Umbilical cord (tissue), 2 donors: ENCODE measurements around the gene TTLL11. TPM values are rescaled to one million over a fixed set of nuclear protein-coding genes. Genes with fewer than 3 reads are reported as not detected.

ENCODE experiments used
- DNase-seq: peaks from one replicate; pipeline ENCODE4 v3.0.0-alpha.2; 2015; ENCODE audit warnings: low spot score
- total RNA-seq: library from RNA; depleted of rRNA; stranded (reverse); fragments of >200 nt; gene quantifications from one replicate; pipeline ENCODE4 v1.2.3, GENCODE V29; 2014; ENCODE audit warnings: low replicate concordance; ENCODE audit not compliant: insufficient read depth

Gene TTLL11
- total RNA-seq, 1 donor from 2014 or later: 8.9 TPM

DNA sequence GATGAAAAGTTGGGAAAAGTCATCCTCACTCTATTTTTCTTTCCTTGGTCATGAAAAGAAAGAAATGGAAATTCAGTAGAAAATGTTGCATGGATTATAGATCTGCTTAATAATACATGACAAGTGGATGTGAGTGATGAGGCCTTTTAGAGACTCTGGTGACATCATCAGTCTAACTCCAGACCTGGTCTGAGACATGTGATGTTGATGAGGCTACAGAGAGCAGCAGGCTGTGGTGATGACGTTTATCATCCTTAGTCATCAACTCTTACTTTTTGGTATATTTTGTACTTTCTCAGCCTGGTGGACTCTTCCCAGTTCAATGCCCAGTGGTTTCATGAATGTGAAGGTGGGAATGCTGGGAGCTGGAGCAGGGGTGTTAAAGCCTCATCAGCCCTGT is 116.4 kb downstream of the TTLL11 start:
- DNase-seq: no peak

GRCh38 chr9:121975801-121976277 is 117.3 kb downstream of the TTLL11 start:
- DNase-seq: no peak

- DNase-seq: no peak
Observed at GRCh38 chr9:121974421-121974820, 118.7 kb downstream of the TTLL11 start.

GRCh38 chr9:121972501-121972981 is 120.6 kb downstream of the TTLL11 start:
- no peak for DNase-seq

- DNase-seq: no peak
Observed at GRCh38 chr9:121968056-121968455, 125.1 kb downstream of the TTLL11 start.

- DNase-seq: no peak
Observed at GRCh38 chr9:121966706-121967105, 126.4 kb downstream of the TTLL11 start.

GRCh38 chr9:121963528-121963995 is 129.5 kb downstream of the TTLL11 start:
- peak; percentile 61 for DNase-seq

DNA sequence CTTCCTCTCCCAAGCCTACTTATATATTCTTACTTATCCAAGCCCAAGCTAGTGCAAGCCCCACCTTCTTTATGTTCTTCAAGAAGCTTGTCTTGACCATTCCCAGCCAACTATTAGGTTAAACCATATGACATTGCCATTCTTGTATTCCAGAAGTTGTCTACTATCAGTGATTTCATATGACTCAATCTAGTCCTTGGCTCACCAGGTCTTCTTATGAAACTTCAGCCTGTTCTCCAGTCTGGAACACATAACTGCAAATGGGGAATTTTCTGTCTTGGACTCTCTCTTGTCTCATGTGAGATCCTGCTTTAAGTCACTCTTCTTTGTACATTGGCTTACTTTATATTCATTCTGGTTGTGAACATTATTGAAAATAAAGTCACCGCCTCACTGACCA is 130.7 kb downstream of the TTLL11 start:
- DNase-seq: no peak

DNA sequence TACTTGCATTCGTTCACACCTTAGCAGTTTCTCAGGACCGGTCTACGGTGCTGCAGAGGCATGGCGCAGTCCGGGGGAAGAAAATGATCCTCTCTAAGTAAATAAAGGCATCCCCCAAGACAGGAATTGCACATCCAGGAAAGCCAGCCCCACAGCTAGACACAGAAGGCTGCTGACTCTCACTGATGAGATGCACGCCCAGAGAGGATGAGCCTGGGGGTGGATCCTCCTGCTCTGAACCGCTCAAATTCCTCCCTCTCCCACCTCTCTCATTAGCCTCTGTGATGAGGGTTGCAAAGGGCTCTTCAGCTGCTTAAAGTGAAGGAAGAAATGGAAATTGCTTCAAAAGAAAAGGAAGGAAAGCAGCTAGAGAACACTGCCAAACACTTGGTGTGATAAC is 132.4 kb downstream of the TTLL11 start:
- DNase-seq: no peak

DNA sequence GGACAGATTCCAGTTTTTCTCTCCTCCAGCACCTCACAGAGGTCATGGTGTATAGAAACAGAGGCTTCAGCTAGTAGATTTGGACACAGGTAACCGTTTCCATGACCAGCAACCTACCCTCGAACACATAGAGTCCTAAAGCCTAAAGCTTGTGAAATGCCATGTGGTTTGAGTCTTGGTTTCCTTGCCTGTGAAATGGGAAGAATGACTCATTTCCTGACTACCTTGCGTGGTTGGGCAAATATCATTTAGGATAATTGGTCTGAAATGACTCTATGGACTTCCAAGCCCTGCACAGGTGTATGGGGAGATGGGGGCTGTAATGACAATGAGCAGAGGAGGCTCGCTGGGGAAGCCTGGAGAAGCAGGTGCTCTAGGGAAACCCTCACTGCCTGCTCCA is 134.6 kb downstream of the TTLL11 start:
- DNase-seq: no peak

DNA sequence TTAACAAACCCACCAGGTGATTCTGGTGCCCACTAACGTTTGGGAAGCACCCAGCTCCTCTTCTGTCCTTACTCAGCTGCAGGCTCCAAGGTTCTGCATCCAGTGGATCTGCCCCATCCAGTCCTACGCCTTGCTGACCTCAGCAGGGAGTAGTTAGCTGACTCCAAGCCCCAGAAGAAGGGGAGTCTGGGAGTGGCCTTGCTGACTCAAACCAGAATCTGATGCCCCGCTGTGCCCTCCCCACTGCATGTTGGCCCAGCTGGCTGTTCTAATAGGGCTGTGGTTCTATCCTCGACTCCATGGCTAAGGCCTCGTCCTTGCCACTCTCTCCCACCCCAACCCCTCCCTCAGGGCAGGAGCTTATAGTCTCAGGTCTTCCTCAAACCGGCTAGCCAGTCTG is 136.3 kb downstream of the TTLL11 start:
- DNase-seq: no peak

DNA sequence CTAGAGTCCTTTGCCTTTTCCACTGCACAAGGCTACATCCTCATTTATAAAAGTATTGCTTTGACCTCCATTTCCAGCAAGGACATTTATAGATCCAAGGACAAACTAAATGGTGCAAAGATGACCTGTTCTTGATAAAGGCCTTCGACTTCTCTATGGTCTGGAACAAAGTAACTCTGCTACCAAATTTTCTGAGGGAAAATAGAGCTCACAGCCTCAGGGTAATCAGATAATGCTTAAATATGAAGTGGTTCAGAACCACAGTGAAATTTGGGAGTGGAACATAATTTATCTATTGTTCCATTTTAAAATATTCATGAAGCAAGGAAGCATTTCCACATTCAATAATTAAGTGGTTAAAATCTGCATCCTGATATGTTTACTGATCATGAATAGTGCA is 137.5 kb downstream of the TTLL11 start:
- DNase-seq: no peak

- no peak for DNase-seq
Observed at GRCh38 chr9:121954477-121955140, 138.5 kb downstream of the TTLL11 start.

DNA sequence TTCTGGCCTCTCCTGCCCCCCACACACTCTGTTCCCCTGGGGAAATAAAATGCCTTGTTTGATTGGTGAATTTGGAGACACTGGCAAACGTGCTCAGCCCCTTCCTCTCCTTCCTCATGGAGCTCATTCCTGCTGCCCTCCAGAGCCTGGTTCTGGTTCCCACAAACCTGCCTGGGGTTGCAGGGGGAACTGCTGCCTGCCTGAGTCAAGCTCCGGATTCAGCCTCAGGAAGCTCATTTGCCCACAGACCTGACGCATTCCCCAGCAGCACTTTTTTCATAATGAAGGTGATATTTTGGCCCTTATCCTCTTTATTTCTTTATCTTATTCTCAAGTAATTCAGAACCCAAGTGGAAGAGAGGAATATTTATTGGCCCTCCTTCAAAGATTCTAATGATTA is 140.5 kb downstream of the TTLL11 start:
- DNase-seq: no peak

GRCh38 chr9:121950866-121951265 is 142.2 kb downstream of the TTLL11 start:
- DNase-seq: no peak

- no peak for DNase-seq
Observed at GRCh38 chr9:121950441-121950840, 142.7 kb downstream of the TTLL11 start.

DNA sequence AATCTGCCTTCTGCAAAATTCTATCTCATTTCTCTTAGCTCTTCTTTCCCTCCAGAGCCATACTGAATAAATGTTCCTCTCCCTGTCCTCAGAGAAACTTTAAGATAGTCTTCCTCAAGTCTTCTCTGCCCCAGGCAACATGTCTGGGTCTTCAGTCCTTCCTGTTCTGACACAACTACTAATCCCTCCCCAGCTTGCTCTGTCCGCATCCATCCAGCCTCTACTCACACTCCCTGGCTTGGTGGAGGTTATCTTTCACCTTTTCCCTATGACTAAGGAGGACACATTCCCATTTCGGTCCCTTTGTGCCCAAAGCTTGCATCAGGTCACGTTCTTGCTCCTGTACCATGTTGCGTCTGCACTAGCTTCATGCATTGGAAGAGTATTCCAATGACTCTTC is 143.3 kb downstream of the TTLL11 start:
- DNase-seq: no peak

- no peak for DNase-seq
Observed at GRCh38 chr9:121949364-121949763, 143.7 kb downstream of the TTLL11 start.

DNA sequence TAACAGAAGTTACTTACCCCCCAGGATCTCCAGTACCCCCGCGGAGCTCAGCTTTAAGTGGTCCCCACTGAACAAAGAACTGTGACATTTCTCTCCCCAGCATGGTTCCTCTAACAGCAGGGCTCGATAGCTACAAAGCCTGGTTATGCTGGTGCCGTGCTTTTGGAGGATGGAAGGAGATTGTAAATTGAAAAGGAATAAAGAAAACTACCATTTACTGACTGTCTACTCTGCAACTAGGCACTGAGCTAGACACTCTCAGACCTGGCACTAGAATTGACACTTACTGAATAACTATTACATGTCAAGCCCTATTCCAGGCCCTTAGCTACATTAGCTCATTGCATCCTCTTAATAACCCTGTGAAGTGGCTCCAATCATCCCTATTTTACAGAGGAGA is 145.3 kb downstream of the TTLL11 start:
- no peak for DNase-seq

- no peak for DNase-seq
Observed at GRCh38 chr9:121946465-121946864, 146.6 kb downstream of the TTLL11 start.

DNA sequence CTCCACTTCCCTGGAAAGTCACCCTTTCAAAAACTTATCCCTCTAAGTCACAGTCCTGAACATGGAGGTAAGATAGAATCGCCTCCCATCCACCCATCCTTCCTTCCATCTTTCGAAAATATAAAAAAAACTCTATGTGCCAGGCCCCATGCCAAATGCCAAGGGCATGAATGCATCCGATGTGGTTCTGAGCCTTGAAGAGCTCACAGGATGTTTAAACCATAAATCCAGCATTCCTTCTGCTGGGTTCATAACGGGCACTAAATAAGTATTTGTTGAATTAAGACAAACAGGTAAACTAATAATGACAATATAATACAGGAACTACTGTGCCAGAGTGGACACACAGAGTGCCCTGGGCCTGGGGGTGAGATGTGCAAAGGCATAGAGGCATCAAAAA is 147.3 kb downstream of the TTLL11 start:
- DNase-seq: no peak

DNA sequence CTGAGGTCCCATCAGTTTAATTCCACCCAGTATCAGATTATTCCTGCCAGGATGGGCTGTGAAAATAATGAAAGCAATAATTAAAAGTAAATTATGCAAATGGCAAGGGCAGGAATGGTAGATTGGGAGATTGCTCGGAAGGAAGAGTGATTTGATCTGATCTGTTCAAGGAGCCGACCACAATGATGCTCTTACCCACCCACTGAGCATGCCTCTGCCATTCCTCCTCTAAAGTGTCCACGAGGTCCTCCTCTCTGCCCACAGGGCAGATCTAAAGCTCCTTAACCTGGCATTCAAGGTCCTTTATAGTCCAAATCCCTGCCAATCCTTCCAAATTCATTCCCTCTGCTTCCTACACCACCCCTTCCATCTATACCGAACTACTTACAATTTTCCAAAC is 147.8 kb downstream of the TTLL11 start:
- DNase-seq: no peak

DNA sequence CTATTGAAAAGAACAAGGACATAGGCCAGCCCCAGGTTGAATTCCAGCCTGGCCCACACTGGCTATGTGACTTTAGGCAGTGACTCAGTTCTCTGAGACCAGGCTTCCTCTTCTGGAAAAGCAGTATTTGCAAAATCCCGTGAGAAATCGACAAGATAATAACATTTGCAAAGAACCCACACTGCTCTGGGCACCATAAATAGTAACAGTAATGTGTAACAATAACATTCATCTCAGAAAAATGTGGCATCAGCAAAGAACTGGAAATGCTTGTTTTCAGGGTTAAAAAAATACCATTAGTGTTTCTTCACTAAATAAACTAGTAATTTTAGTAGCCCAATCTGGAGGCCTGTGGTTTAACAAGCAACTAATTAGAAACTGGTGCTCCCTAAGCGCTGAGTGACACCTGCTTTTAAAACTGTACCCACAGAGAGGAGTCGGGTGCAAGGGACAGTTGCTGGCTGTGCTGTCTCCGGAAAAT is 148.4 kb downstream of the TTLL11 start:
- DNase-seq: no peak

DNA sequence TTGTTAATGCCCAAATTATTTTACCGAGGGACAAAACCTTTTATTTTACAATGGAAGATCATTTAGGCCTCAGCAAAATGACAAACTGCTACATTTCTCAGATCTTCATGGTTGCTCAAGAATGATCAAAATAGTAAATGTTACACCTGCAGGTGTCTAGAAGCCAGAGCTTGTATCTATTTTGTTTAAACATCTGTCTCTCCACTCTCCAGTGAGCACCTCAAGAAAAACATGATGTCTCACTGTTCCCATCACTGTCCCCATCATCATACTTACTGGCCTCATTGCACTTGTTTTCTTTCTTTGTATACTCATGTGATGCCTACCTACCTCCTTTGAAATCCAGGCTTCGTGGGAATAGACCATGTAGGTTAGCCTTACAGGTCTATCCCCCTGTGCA is 149.6 kb downstream of the TTLL11 start:
- DNase-seq: no peak
